NOMO-1 (cell line): ENCODE data around the gene KLK8.
A peak's percentile ranks its signal among the peaks of the same experiment; 100 is the strongest.

Experiments
- DNase-seq, 2 experiments: peaks; one replicate each; lab custom pipeline; 2025; ENCODE audit not compliant: unreplicated experiment in 2 of 2; lab: John Stamatoyannopoulos, UW

Gene KLK8, protein sequence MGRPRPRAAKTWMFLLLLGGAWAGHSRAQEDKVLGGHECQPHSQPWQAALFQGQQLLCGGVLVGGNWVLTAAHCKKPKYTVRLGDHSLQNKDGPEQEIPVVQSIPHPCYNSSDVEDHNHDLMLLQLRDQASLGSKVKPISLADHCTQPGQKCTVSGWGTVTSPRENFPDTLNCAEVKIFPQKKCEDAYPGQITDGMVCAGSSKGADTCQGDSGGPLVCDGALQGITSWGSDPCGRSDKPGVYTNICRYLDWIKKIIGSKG

GRCh38 chr19:51001515-51001914 is at the start of gene KLK8:
KLK8 (minus strand) TSS chr19:51001604; CDS start chr19:51001167, 437 bp downstream.
- DNase-seq, result no peak

DNA sequence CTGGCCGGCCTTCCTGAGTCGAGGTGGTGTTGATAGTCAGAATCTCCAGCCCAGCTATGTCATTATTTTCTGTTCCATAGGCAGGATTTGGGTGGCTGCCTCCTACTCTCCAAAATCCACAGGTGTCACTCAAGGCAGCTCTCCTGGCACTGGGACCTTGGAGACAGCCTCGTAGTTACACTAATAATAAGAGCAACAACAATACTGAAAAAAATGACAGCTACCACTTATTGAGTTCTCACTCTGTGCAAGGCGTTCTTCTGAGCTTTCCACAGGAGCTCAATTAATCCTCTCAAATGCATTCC is 45.6 kb upstream of the KLK8 start:
- no peak for DNase-seq

DNA sequence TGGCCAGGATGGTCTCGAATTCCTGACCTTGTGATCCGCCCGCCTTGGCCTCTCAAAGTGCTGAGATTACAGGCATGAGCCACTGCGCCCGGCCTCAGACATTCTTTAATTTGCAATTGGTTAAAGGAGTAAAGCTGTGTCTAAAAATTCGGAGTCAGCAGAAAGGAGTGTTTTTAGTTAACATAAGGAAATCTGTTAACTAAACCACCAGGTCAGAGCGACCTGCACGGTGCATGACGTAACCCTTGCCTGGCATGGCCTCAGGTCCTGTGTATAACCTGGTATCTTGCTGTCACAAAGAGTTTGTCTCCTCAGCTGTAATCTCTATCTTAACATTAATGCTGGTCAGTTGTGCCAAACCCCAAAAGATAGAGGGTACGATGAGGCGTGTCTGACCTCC is 42.9 kb upstream of the KLK8 start:
- DNase-seq, result no peak

GRCh38 chr19:51043497-51043896 is 42.1 kb upstream of the KLK8 start:
- DNase-seq, result no peak

DNA sequence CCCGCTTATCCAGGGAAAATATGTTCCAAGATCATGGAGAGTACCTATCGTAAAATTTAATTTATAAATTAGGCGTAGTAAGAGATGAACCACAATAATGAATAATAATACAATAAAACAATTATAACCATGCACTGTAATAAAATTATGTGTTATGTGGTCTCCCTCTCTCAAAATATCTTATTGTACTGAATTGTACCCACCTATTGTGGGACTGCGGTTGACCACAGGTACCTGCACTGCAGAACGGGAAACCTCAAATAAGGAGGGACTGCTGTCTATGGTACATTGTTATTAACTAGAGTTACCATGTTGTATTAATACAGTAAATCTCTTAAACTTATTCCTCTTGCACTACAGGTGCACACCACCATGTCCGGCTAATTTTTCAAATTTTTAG is 38.7 kb upstream of the KLK8 start:
- no peak for DNase-seq

DNA sequence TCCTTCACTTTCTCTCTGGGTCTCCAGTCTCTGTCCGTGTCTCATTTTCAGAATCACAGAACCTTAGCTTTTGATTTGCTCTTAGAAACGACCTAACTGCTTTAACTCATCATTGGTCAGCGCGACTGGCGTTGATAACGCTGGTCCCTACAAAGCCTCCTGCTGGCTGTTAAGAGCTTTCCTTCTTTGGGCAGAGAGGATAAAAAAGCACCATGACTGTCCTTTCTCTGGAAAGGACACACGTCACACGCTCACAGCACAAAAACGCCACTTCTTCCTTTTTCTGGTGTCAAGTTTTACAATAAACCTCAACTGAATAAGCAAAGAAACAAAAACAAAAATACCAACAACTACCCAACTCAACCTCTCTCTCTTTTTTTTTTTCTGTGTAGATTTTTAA is 35.1 kb upstream of the KLK8 start:
- no peak for DNase-seq

GRCh38 chr19:51034704-51035103 is 33.3 kb upstream of the KLK8 start, which contains the start of gene KLK12:
KLK12 (minus strand) TSS chr19:51035002; CDS start chr19:51034621, 381 bp downstream.
- DNase-seq, result no peak

DNA sequence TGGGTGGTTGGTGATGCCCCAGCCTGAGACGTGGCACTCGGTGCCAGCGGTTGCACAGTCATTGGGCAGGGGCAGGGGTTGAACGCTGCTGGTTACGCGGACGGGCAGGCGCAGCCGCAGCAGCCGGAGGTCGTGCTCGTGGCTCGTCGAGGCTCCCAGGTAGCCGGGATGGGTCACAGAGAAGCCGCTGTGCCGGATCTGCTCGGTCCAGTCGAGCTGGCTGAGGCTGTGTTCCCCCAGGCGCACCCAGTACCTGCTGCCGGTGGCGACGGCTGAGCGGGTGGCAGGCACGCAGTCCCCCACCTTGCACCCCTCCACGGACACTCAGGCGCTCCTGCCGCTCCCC is 30.4 kb upstream of the KLK8 start:
- no peak for DNase-seq

GRCh38 chr19:51031220-51031879 is 29.9 kb upstream of the KLK8 start:
- DNase-seq, result no peak

DNA sequence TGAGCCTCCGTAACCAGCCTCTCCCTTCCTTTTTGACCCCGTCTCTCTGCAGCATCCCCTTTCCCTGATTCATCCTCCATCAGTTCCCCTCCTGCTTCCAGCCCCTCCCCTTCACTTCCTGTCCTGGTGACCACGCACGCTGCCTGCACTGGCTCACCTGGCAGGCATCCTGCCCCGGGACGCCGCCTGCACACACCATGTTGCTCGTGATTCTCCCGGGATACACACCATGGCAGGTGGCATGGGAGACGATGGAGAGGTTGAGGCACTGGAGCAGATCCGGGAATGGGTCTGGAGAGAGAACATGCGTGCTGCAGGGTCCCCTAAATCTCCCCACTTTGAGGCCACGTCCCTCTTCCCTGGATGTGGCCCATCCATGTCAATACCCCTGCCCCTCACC is 29.2 kb upstream of the KLK8 start:
- no peak for DNase-seq

- DNase-seq, result no peak
Observed at GRCh38 chr19:51029718-51030117, 28.3 kb upstream of the KLK8 start.

GRCh38 chr19:51027873-51028272 is 26.5 kb upstream of the KLK8 start:
- no peak for DNase-seq

DNA sequence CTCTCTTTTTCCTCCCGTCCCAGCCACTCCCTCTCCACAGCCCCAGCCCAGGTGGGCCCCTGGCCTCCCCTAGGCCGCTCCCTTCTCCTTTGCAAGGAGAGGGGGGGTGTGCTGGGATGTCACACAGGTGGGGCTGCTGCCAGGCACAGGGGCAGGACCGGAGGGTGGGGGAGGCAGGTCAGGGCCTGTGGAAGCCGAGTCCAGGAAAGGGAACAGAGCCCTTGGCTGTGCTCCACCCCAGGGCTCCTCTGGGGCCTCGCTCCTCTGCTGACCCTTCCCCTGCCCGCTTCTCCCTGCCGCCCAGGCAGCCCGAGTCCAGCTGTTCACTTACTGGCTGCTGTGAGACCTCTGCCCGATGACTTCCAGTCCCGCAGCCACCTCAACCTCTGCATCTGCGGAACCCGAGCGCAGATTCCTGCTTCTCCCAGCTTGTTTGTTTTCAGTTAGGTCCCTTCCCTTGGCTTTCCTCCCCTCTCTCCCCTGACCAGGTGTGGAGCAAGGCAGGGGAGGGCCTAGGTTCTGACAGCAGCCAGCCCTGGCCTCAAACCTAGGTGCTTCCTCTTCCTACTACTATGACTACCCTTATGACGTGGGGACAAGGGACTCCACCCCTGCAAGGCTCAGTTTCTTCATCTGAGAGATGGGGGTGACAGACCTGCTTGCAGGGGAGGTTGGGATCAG is 25.9 kb upstream of the KLK8 start:
- DNase-seq, result no peak

GRCh38 chr19:51026554-51026831 is 25.1 kb upstream of the KLK8 start, which contains the start of gene KLK11:
KLK11 (minus strand) TSS chr19:51026616; CDS start chr19:51025631, 985 bp downstream.
- no peak for DNase-seq

DNA sequence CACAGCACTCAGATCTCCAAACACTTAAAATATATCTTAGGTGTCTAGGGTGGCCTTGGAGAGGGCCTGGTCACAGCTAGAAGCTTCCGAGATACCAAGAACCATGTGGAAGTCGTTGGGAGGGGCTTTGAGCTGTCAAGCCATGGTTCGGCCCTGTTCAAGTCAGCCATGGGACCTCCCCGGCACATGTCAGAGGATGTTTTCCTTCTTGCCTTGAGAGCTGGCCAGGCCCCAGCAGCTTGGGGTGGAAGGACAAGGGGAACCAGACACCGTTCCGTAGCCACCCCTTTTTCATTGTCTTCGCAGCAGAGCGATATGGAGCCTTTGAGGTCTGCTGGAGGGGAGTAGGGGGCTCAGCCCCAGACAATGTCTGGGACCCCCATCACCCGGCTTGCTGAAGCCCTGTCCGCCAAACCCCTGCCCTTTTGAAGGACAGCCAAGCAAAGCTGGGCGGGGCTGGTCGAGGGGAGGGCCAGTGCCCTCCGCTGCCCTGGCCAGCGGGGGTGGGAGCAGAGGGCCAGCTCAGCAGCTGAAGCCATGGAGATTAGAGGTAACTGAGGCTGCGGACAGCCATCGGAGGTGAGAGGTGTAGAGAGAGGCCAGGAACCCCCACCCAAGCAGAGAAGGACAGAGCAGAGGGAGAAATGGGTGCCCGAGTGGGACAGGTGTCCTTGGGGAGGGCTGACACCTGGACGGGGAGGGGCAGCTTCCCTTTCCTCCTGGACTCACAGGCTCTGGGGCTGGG is 24.6 kb upstream of the KLK8 start:
- DNase-seq, result no peak

DNA sequence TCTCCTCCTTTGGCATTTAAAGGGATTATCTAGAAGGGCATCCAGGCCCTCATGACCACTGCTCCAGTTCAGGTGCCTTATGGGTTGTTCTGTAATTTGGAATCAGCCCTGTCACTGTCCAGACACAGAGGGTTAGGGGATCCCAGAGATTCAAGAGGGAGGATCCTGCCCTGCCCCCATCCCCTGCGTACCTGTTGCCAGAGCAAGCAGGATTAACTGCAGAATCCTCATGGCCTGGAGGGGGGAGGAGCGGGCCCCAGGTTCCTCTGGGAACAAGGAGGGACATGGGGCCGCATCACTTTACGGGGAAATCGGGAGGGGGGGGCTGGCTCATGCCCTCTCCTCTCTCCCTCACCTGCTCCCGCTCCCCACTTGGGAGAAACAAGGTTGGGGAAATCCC is 24.0 kb upstream of the KLK8 start:
- no peak for DNase-seq

- DNase-seq, result no peak
Observed at GRCh38 chr19:51024924-51025323, 23.5 kb upstream of the KLK8 start.

DNA sequence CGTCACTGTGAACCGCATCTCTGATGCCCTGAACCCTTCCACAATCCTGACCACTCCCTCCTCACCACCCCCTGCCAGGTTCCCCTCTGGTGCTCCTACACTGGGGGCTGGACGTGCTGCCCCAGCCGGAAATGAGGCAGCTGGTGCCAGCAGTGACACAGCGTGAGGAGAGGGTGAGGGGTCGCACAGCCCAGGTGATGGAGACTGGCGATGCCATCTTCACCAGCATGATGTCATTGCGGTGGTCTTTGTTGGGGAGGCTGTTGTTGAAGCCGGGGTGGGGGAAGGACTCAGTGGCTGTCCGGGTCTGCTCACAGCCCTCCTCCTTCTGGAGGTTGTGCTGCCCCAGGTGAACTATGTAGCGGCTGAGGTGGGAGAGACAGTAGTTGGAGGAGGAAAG is 22.5 kb upstream of the KLK8 start:
- no peak for DNase-seq

DNA sequence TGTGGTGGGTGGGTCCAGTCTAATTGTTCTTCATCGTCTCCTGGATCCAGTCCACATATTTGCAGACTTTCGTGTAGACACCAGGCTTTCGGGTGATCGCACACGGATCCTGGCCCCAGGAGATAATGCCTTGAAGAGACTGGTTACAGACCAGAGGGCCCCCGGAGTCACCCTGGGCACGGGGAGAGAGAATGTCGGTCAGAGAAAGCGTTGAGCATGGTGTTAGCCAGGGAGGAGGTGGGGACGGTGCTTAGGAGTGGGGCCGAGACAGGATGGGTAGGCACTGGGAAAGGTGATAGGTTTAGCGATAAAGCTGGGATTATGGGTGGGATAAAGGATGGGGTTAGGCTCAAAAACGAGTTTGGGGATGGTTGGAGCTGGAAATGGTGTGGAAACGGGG is 21.1 kb upstream of the KLK8 start:
- no peak for DNase-seq

GRCh38 chr19:51020988-51021651 is 19.7 kb upstream of the KLK8 start:
- peak; percentile 16 to 64 for DNase-seq

GRCh38 chr19:51019544-51019925 is 18.1 kb upstream of the KLK8 start, which contains the start of gene KLK10:
KLK10 (minus strand) TSS chr19:51019709; CDS start chr19:51019130, 579 bp downstream.
- DNase-seq, result no peak
